ENCODE results near the gene PRKCH. TPM values are rescaled to one million over a fixed set of nuclear protein-coding genes. Genes with fewer than 3 reads are reported as not detected.

Gene PRKCH
- total RNA-seq, 1 experiment from 2014 or later: 170 TPM

- ChIA-PET POLR2A (ENCODE audit: unreplicated experiment) (interaction anchor here (0.6 kb wide), 1 partner anchor 29 kb away, joined by 4 read pairs; no protein-coding TSS in a partner anchor), CTCF (no interaction called here)
- Histone ChIP-seq H3K9me2 (replicated peaks; ENCODE audit: low read length) (no peaks in the 10 kb centered on the region), H3K9ac (ENCODE audit: low read length) (no peak overlapping the region), H3K79me2 (ENCODE audit: low read length) (no peaks in the 10 kb centered on the region), H3K27ac (ENCODE audit: low read length) (no peak overlapping the region), H3K9me3 (ENCODE audit: low read length) (no peaks in the 10 kb centered on the region), H3K36me3 (ENCODE audit: low read depth, low read length) (no peaks in the 10 kb centered on the region), H3K4me1 (ENCODE audit: insufficient read depth, low read length) (peaks cover 25% of the 10 kb centered on the region), H2AFZ (ENCODE audit: low read length) (no peak overlapping the region), H3K4me3 (ENCODE audit: low read length) (no peak overlapping the region), H3K27me3 (ENCODE audit: low read length) (no peaks in the 10 kb centered on the region), H3K4me2 (ENCODE audit: low read length) (no peak overlapping the region), H4K20me1 (ENCODE audit: low read length) (no peaks in the 10 kb centered on the region), H3F3A (ENCODE audit: low read length, unreplicated experiment) (no peaks in the 10 kb centered on the region)
- no TSS peak for BruUV-seq (replicated peaks)
- TF ChIP-seq CTCF (conservative IDR thresholded peaks at IDR 0.05; ENCODE audit: low read depth, low read length): no peak
- TF ChIP-seq EZH2 (IDR thresholded peaks at IDR 0.05; ENCODE audit: low read length, unreplicated experiment): no peak
- TF ChIP-seq EZH2phosphoT487 (IDR thresholded peaks at IDR 0.05; ENCODE audit: borderline replicate concordance, low read length): no peak
- intact Hi-C loops (cut with micrococcal nuclease): no loop called here
- DNase-seq: no peak
- no peak for ATAC-seq
Measured at GRCh38 chr14:61508526-61508925, 187.1 kb downstream of the PRKCH start.

DNA sequence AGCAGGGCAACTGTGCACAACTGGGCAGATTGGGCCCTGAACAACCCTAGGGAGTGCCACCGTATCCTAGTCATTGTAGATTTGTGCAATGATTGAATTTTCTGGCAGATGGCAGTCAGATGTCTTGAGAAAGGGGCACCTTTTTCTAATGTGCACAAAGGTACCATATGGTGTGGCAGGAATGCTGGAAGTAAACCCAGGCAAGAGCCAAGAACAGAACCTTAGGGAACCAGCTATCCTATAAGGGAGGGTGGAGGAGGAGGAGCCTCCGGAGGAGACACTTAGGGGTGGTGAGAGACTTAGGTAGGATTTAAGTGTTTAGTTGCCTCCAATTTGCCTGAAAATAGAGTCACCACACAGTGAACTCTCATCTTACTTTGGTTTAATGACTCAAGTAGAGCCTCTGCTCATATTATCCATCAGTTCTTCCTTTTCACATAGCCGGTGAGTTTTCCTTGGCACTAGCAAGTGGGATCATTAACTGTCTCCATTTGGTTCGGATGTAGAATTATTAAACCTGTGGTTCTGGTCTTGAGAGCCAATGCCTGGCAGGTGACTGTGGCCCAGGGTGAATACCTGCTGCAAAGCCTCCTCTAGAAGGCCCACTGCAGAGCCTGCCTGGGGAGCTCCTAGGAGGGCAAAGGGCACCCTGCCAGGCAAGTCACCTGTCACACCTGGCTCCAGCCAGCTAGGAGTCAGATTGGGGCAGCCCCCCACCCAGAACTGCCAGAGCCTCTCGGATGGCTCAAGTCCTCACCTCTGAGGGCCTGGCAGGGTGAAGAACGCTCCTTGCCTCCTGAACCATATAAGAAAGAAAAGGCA, 189.6 kb downstream of the PRKCH start:
- intact Hi-C loops (cut with micrococcal nuclease): loop anchor here (5.0 kb wide), 1 partner anchor 34 kb away; no protein-coding TSS in a partner anchor
- H3K9ac ChIP-seq (ENCODE audit: low read length): no peak overlapping the region
- CTCF ChIA-PET: no interaction called here
- no peaks in the 10 kb centered on the region for H3K36me3 ChIP-seq (ENCODE audit: low read depth, low read length)
- TF ChIP-seq EZH2phosphoT487 (IDR thresholded peaks at IDR 0.05; ENCODE audit: borderline replicate concordance, low read length): no peak
- TF ChIP-seq EZH2 (IDR thresholded peaks at IDR 0.05; ENCODE audit: low read length, unreplicated experiment): no peak
- no peak for TF ChIP-seq CTCF (conservative IDR thresholded peaks at IDR 0.05; ENCODE audit: low read depth, low read length)
- peak; percentile 5; the same call in 1 of the 2 replicates for ATAC-seq
- no peaks in the 10 kb centered on the region for H3K79me2 ChIP-seq (ENCODE audit: low read length)
- no peaks in the 10 kb centered on the region for H3K9me3 ChIP-seq (ENCODE audit: low read length)
- no peak overlapping the region for H2AFZ ChIP-seq (ENCODE audit: low read length)
- no peaks in the 10 kb centered on the region for H3F3A ChIP-seq (ENCODE audit: low read length, unreplicated experiment)
- no peak overlapping the region for H3K4me3 ChIP-seq (ENCODE audit: low read length)
- H3K4me1 ChIP-seq (ENCODE audit: insufficient read depth, low read length): peaks cover 50% of the 10 kb centered on the region
- no peak for DNase-seq
- no peaks in the 10 kb centered on the region for H4K20me1 ChIP-seq (ENCODE audit: low read length)
- no TSS peak for BruUV-seq (replicated peaks)
- H3K27ac ChIP-seq (ENCODE audit: low read length): peak overlapping the region; percentile 39; the same call in 1 of the 2 replicates
- no peak overlapping the region for H3K4me2 ChIP-seq (ENCODE audit: low read length)
- POLR2A ChIA-PET (ENCODE audit: unreplicated experiment): interaction anchor here (0.5 kb wide), 1 partner anchor 14 kb away, joined by 3 read pairs; no protein-coding TSS in a partner anchor
- H3K9me2 ChIP-seq (replicated peaks; ENCODE audit: low read length): no peaks in the 10 kb centered on the region
- no peaks in the 10 kb centered on the region for H3K27me3 ChIP-seq (ENCODE audit: low read length)

GRCh38 chr14:61511558-61511948, 190.2 kb downstream of the PRKCH start:
- peaks cover 56% of the 10 kb centered on the region for H3K4me1 ChIP-seq (ENCODE audit: insufficient read depth, low read length)
- CTCF ChIA-PET: no interaction called here

More at GRCh38 chr14:61511558-61511948, 190.2 kb downstream of the PRKCH start:
- Histone ChIP-seq H4K20me1 (ENCODE audit: low read length) (no peaks in the 10 kb centered on the region), H3K36me3 (ENCODE audit: low read depth, low read length) (no peaks in the 10 kb centered on the region), H3K4me3 (ENCODE audit: low read length) (no peak overlapping the region), H3K9me2 (replicated peaks; ENCODE audit: low read length) (no peaks in the 10 kb centered on the region), H3K9ac (ENCODE audit: low read length) (0 out of 2 replicates have a peak overlapping the region, but pooled peaks have one; percentile 7), H3K27ac (ENCODE audit: low read length) (peak overlapping the region; percentile 39; the same call in 1 of the 2 replicates), H3K4me2 (ENCODE audit: low read length) (no peak overlapping the region), H2AFZ (ENCODE audit: low read length) (no peak overlapping the region), H3K9me3 (ENCODE audit: low read length) (no peaks in the 10 kb centered on the region), H3F3A (ENCODE audit: low read length, unreplicated experiment) (no peaks in the 10 kb centered on the region), H3K79me2 (ENCODE audit: low read length) (no peaks in the 10 kb centered on the region), H3K27me3 (ENCODE audit: low read length) (no peaks in the 10 kb centered on the region)
- ATAC-seq (no peak), DNase-seq (no peak)
- BruUV-seq (replicated peaks): no TSS peak
- intact Hi-C loops (cut with micrococcal nuclease): loop anchor here (5.0 kb wide), 1 partner anchor 34 kb away; no protein-coding TSS in a partner anchor
- TF ChIP-seq EZH2 (IDR thresholded peaks at IDR 0.05; ENCODE audit: low read length, unreplicated experiment) (no peak), CTCF (conservative IDR thresholded peaks at IDR 0.05; ENCODE audit: low read depth, low read length) (no peak), EZH2phosphoT487 (IDR thresholded peaks at IDR 0.05; ENCODE audit: borderline replicate concordance, low read length) (no peak)
- POLR2A ChIA-PET (ENCODE audit: unreplicated experiment): interaction anchor here (0.5 kb wide), 1 partner anchor 13 kb away, joined by 3 read pairs; no protein-coding TSS in a partner anchor
